CD14-positive monocyte (primary cell): ENCODE results near the gene TXNIP. TPM values are rescaled to one million over a fixed set of nuclear protein-coding genes. Genes with fewer than 3 reads are reported as not detected.

ENCODE experiments used
- DNase-seq, 3 donors: peaks; one replicate each; pipeline ENCODE4 v3.0.0-alpha.2; 2011 to 2022
- H2AFZ ChIP-seq: 2 replicates; pipeline ENCODE4 v1.6.0; 2012; ENCODE audit warnings: mild to moderate bottlenecking, low read depth, low read length, inconsistent platforms; ENCODE audit not compliant: insufficient read depth, poor library complexity, severe bottlenecking
- H3K27ac ChIP-seq, 2 donors: 1 replicate in 1 of 2; 2 replicates in 1 of 2; pipeline ENCODE4 v1.5.1; 2012 to 2013; ENCODE audit warnings: low read length in 2 of 2, control low read depth in 1 of 2, inconsistent platforms in 1 of 2, low read depth in 1 of 2, mild to moderate bottlenecking in 1 of 2
- H3K27me3 ChIP-seq, 2 donors: one replicate each; pipeline versions ENCODE4 v1.6.0 to v1.6.1; 2011 to 2013; ENCODE audit warnings: low read length in 2 of 2; ENCODE audit not compliant: control insufficient read depth in 2 of 2, insufficient read depth in 2 of 2
- H3K36me3 ChIP-seq, 2 donors: replicated peaks in 1 of 2; 1 replicate in 1 of 2; 2 replicates in 1 of 2; pipeline versions ENCODE4 v1.5.1 to v1.6.1; 2012 to 2013; ENCODE audit warnings: low read length in 2 of 2, control low read depth in 1 of 2, inconsistent platforms in 1 of 2, mild to moderate bottlenecking in 1 of 2; ENCODE audit not compliant: insufficient read depth in 2 of 2, control insufficient read depth in 1 of 2
- H3K4me1 ChIP-seq, 2 donors: 1 replicate in 1 of 2; 2 replicates in 1 of 2; pipeline versions ENCODE4 v1.5.1 to v1.6.1; 2012 to 2013; ENCODE audit warnings: low read length in 2 of 2, control low read depth in 1 of 2, inconsistent platforms in 1 of 2, mild to moderate bottlenecking in 1 of 2, moderate library complexity in 1 of 2; ENCODE audit not compliant: insufficient read depth in 2 of 2, control insufficient read depth in 1 of 2
- H3K4me2 ChIP-seq: replicated peaks from 2 replicates; pipeline ENCODE3; 2012; ENCODE audit warnings: low read length, moderate library complexity, mild to moderate bottlenecking; ENCODE audit not compliant: poor library complexity, severe bottlenecking; ENCODE audit errors: extremely low read depth
- H3K4me3 ChIP-seq, 3 experiments: fragments of 200-600 bp in 1 of 3; sonication (generic) in 1 of 3; replicated peaks in 1 of 3; 1 replicate in 2 of 3; 2 replicates in 1 of 3; pipeline ENCODE4 v1.5.1; 2011 to 2013; ENCODE audit warnings: low read length in 3 of 3, mild to moderate bottlenecking in 3 of 3, control low read depth in 2 of 3, low read depth in 2 of 3, inconsistent platforms in 1 of 3, moderate library complexity in 1 of 3
- H3K79me2 ChIP-seq: 2 replicates; pipeline ENCODE4 v1.6.0; 2012; ENCODE audit warnings: mild to moderate bottlenecking, control low read depth, inconsistent platforms, low read length, moderate library complexity; ENCODE audit not compliant: insufficient read depth
- H3K9ac ChIP-seq: 2 replicates; pipeline ENCODE4 v1.6.0; 2017; ENCODE audit warnings: low read length, mild to moderate bottlenecking; ENCODE audit not compliant: insufficient read depth, poor library complexity, severe bottlenecking
- H3K9me3 ChIP-seq, 2 donors: replicated peaks in 1 of 2; 1 replicate in 1 of 2; 2 replicates in 1 of 2; pipeline versions ENCODE4 v1.5.1 to v1.6.1; 2012 to 2013; ENCODE audit warnings: low read length in 2 of 2, control low read depth in 1 of 2; ENCODE audit not compliant: control insufficient read depth in 1 of 2, insufficient read depth in 1 of 2
- H4K20me1 ChIP-seq: 2 replicates; pipeline ENCODE4 v1.6.0; 2012; ENCODE audit warnings: mild to moderate bottlenecking, low read length, control low read depth, moderate library complexity; ENCODE audit not compliant: insufficient read depth
- H3K27ac Mint-ChIP-seq, 7 donors: one replicate each; pipeline ENCODE4 v1.8.0; 2020; ENCODE audit warnings: mild to moderate bottlenecking in 7 of 7, mixed read lengths in 7 of 7, moderate library complexity in 6 of 7, inconsistent platforms in 2 of 7
- H3K27me3 Mint-ChIP-seq, 3 donors: one replicate each; pipeline ENCODE4 v1.8.0; 2021 to 2022; ENCODE audit warnings: low read depth in 3 of 3, mild to moderate bottlenecking in 3 of 3, mixed read lengths in 3 of 3, moderate library complexity in 3 of 3, inconsistent platforms in 1 of 3
- H3K36me3 Mint-ChIP-seq, 2 donors: one replicate each; pipeline ENCODE4 v1.8.0; 2020; ENCODE audit warnings: mixed read lengths in 2 of 2, inconsistent platforms in 1 of 2, mild to moderate bottlenecking in 1 of 2
- H3K4me1 Mint-ChIP-seq: one replicate; pipeline ENCODE4 v1.8.0; 2020; ENCODE audit warnings: mild to moderate bottlenecking, mixed read lengths
- H3K4me3 Mint-ChIP-seq, 2 donors: one replicate each; pipeline ENCODE4 v1.8.0; 2020; ENCODE audit warnings: mild to moderate bottlenecking in 2 of 2, mixed read lengths in 2 of 2, moderate library complexity in 1 of 2
- H3K9me3 Mint-ChIP-seq, 7 donors: one replicate each; pipeline ENCODE4 v1.8.0; 2020 to 2022; ENCODE audit warnings: mixed read lengths in 7 of 7, mild to moderate bottlenecking in 6 of 7, moderate library complexity in 6 of 7, inconsistent platforms in 2 of 7
- WGBS: methylation state at CpG from one replicate; pipeline ENCODE4 v1.1.5; 2013; ENCODE audit warnings: missing lambda C conversion rate; ENCODE audit not compliant: insufficient coverage; 5-methylcytosine and 5-hydroxymethylcytosine counted together
- intact Hi-C, 2 donors: fragments of 100-400 bp; cut with micrococcal nuclease; formaldehyde crosslinking; loops; one replicate each; pipeline versions ENCODE4 v1.15.0 to v1.15.1; 2023
- polyA plus RNA-seq, 3 donors: library from polyadenylated mRNA; depleted of rRNA in 1 of 3; unstranded in 2 of 3; stranded (reverse) in 1 of 3; fragments of 300-500 nt in 2 of 3; fragments of >200 nt in 1 of 3; fragmentation: Illumina TruSeq in 2 of 3; gene quantifications; 1 replicate in 2 of 3; 2 replicates in 1 of 3; pipeline ENCODE4 v1.2.3, GENCODE V29; 2012 to 2021
- TF ChIP-seq, protein P1 (sequence below): fragments of 200-600 bp; IDR thresholded peaks from one replicate; pipeline ENCODE4 v1.8.0; 2022; ENCODE audit warnings: antibody characterized with exemption, mild to moderate bottlenecking

TXNIP gene
- polyA plus RNA-seq, 3 donors, result 640 to 3,778 (median 844) TPM

DNA sequence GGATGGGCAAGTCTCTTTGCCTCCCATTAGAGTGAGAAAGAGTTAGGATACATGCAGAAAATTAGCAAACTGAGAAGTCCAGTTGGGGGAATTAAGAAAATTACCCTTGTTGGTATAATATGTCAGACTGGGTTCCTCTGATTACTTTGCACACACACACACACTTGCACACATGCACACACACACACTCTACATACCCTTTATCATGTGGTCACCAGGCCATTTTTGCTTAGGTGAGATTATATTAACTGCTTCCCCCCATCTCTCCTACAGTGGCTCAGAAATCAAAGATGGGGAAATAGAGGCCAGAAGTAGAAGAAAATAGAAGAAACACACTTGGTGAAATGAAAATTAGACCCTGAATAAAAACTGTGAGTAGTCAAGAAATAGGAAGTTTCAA, 37.6 kb downstream of the TXNIP start:
- H4K20me1 ChIP-seq, result peaks cover 3% of the 10 kb centered on the region
- H3K9ac ChIP-seq, result no peak overlapping the region
- intact Hi-C loops, result no loop called here
- H3K36me3 Mint-ChIP-seq, result peaks cover 4 to 5% of the 10 kb centered on the region in 2 donors
- H3K4me3 Mint-ChIP-seq, result no peak overlapping the region
- H3K4me1 ChIP-seq, result peaks cover 65 to 77% of the 10 kb centered on the region in 2 donors
- no peaks in the 10 kb centered on the region for H3K9me3 ChIP-seq
- no peak overlapping the region for H3K27ac Mint-ChIP-seq
- no peak overlapping the region for H3K27ac ChIP-seq
- H3K4me2 ChIP-seq, result no peak overlapping the region
- TF ChIP-seq, protein P1, sequence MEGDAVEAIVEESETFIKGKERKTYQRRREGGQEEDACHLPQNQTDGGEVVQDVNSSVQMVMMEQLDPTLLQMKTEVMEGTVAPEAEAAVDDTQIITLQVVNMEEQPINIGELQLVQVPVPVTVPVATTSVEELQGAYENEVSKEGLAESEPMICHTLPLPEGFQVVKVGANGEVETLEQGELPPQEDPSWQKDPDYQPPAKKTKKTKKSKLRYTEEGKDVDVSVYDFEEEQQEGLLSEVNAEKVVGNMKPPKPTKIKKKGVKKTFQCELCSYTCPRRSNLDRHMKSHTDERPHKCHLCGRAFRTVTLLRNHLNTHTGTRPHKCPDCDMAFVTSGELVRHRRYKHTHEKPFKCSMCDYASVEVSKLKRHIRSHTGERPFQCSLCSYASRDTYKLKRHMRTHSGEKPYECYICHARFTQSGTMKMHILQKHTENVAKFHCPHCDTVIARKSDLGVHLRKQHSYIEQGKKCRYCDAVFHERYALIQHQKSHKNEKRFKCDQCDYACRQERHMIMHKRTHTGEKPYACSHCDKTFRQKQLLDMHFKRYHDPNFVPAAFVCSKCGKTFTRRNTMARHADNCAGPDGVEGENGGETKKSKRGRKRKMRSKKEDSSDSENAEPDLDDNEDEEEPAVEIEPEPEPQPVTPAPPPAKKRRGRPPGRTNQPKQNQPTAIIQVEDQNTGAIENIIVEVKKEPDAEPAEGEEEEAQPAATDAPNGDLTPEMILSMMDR, result no peak
- DNase-seq, result no peak
- peaks cover 31% of the 10 kb centered on the region for H3K79me2 ChIP-seq
- H3K4me3 ChIP-seq, result no peak overlapping the region
- peaks cover 30 to 37% (median 31%) of the 10 kb centered on the region in 3 donors for H3K27me3 Mint-ChIP-seq
- H3K4me1 Mint-ChIP-seq, result peaks cover 86% of the 10 kb centered on the region
- H3K36me3 ChIP-seq, result no peaks in the 10 kb centered on the region
- H3K27me3 ChIP-seq, result peaks cover 6 to 31% of the 10 kb centered on the region in 2 donors
- H3K9me3 Mint-ChIP-seq, result peaks cover 0 to 8% (median 0%) of the 10 kb centered on the region in 7 donors
- no peak overlapping the region for H2AFZ ChIP-seq

DNA sequence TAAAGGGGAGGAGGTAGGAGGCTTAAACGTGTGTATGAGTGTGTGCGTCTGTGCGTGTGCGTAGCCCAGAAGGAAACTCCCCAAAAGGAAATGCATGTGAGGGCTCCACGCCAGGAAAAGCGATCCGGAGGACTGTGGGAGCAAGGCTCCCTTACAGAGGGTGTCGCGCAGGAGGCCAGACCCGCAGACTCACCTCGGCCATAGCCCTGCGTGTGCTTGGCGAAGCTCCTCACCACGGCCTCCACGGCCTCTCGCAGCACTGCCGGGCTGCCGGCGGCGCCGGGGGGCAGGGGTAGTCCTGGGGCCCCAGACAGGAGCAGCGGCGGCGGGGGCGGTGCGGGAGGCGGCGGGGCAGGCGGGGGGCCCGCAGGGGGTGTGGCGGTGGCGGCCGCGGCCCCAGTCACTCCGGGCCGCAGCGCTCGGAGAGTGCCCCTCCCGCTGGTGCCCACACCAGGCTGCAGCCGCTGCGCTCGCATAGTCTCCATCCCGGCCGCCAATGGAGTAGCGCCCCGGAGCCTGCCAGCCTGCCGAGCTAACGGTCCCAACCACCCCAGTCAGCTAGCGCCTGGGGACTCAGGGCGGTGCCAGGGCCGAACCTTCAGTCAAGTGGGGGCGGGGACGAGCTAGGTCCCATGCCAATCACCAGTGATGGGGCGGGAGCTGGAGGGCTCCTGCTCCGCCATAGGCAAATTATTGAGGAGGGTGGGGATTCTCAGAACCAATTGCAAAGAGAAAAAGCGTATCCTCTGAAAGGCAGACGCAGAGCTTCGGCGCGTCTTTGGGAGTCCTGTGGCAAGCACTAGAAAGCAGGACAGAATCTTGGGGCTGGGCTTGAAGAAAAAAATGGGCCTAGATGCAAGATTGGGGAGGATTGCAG, 38.7 kb downstream of the TXNIP start, which contains the start of gene LIX1L:
Gene LIX1L, minus strand, starts transcription at position 575 of the 877 bp plus-strand sequence. Its CDS starts 90 bp downstream, at position 485.
- Mint-ChIP-seq H3K4me3 (peak within 1 kb of the TSS; percentile 89 to 95), H3K36me3 (peaks cover 6 to 7% of the 10 kb centered on the region in 2 donors), H3K9me3 (peaks cover 0 to 7% (median 0%) of the 10 kb centered on the region in 7 donors), H3K27me3 (peaks cover 24 to 29% (median 25%) of the 10 kb centered on the region in 3 donors), H3K4me1 (peaks cover 76% of the 10 kb centered on the region), H3K27ac (peak within 1 kb of the TSS; percentile 81 to 92 (median 90))
- Histone ChIP-seq H2AFZ (peak within 1 kb of the TSS; percentile 86), H3K27ac (peak within 1 kb of the TSS; percentile 44 to 88), H3K9me3 (no peaks in the 10 kb centered on the region), H3K4me3 (peak within 1 kb of the TSS; percentile 47 to 87 (median 78)), H3K4me1 (peaks cover 55 to 66% of the 10 kb centered on the region in 2 donors), H3K79me2 (peaks cover 41% of the 10 kb centered on the region), H3K36me3 (no peaks in the 10 kb centered on the region), H3K9ac (peak within 1 kb of the TSS; percentile 87), H3K4me2 (peak within 1 kb of the TSS; percentile 86), H4K20me1 (peaks cover 3% of the 10 kb centered on the region), H3K27me3 (peaks cover 3 to 22% of the 10 kb centered on the region in 2 donors)
- peak; percentile 91 to 94 (median 92) for DNase-seq
- intact Hi-C loops, result loop anchor here in 1 of 2 donors (2.0 kb wide), 1 partner anchor 39 kb away; the partner anchor contains the start of gene PEX11B
- TF ChIP-seq, protein P1, result no peak
- WGBS, result under 1% methylated on average over 60 of the region's 60 CpGs
